HG02973 (cell line): ENCODE measurements around the gene RHOG.

Source experiments
- ATAC-seq: cut with Tn5 transposase; IDR thresholded peaks from one replicate; pipeline ENCODE4 v1.9.1; 2021; ENCODE audit warnings: moderate library complexity; ENCODE audit not compliant: unreplicated experiment

RHOG gene

GRCh38 chr11:3860375-3860774 is 19.6 kb upstream of the RHOG start:
- ATAC-seq, result no peak

GRCh38 chr11:3859373-3859881 is 18.7 kb upstream of the RHOG start:
- peak; percentile 29 for ATAC-seq

GRCh38 chr11:3857628-3858027 is 16.9 kb upstream of the RHOG start:
- no peak for ATAC-seq

GRCh38 chr11:3856856-3857553 is 16.2 kb upstream of the RHOG start:
- no peak for ATAC-seq

- peak; percentile 13 for ATAC-seq
These were observed 15.2 kb upstream of the RHOG start for GRCh38 chr11:3855808-3856491.

- peak; percentile 55 for ATAC-seq
These were observed 14.4 kb upstream of the RHOG start, which contains the start of gene STIM1 for GRCh38 chr11:3854977-3855807. Gene STIM1, plus strand, starts transcription at chr11:3855664. Its CDS starts 607 bp downstream, at chr11:3856271.

- no peak for ATAC-seq
These were observed 13.9 kb upstream of the RHOG start for GRCh38 chr11:3854660-3854976.

- ATAC-seq, result peak; percentile 24
These were observed 13.3 kb upstream of the RHOG start for GRCh38 chr11:3853899-3854659.

- ATAC-seq, result no peak
These were observed 12.7 kb upstream of the RHOG start for GRCh38 chr11:3853545-3853842.

GRCh38 chr11:3849297-3849874 is 8.6 kb upstream of the RHOG start:
- ATAC-seq, result no peak

GRCh38 chr11:3845670-3846069 is 4.9 kb upstream of the RHOG start:
- no peak for ATAC-seq

- ATAC-seq, result no peak
These were observed 4.5 kb upstream of the RHOG start for GRCh38 chr11:3845246-3845645.

- no peak for ATAC-seq
These were observed 2.6 kb upstream of the RHOG start for GRCh38 chr11:3843326-3843725.

- ATAC-seq, result peak; percentile 49
These were observed 929 bp upstream of the RHOG start for GRCh38 chr11:3841426-3842350.

- no peak for ATAC-seq
These were observed 522 bp downstream of the RHOG start for GRCh38 chr11:3840004-3840869.

- ATAC-seq, result no peak
These were observed 2.3 kb downstream of the RHOG start for GRCh38 chr11:3838504-3838903.

GRCh38 chr11:3837793-3838192 is 3.0 kb downstream of the RHOG start:
- ATAC-seq, result no peak

GRCh38 chr11:3836903-3837302 is 3.9 kb downstream of the RHOG start:
- ATAC-seq, result no peak

- no peak for ATAC-seq
These were observed 5.0 kb downstream of the RHOG start for GRCh38 chr11:3835751-3836150.
